Uterus (tissue), 2 donors: ENCODE results near the gene AKR7A2.
"Not testable (repeated sequence)": the region's sequence is repeated elsewhere in the genome, so short reads cannot be mapped to it uniquely, and the experiment has no call there.

Experiments
- CTCF ChIP-seq, 4 experiments: fragments of 200-600 bp in 2 of 4; fragments of 450-650 bp in 2 of 4; sonication (generic) in 2 of 4; IDR thresholded peaks; one replicate each; pipeline ENCODE4 v1.5.1; 2016 to 2019; ENCODE audit warnings: antibody characterized with exemption in 4 of 4, mild to moderate bottlenecking in 2 of 4, moderate library complexity in 1 of 4
- POLR2A ChIP-seq, 2 donors: fragments of 450-650 bp; IDR thresholded peaks; one replicate each; pipeline ENCODE4 v1.6.1; 2016; ENCODE audit warnings: antibody characterized with exemption in 2 of 2, mild to moderate bottlenecking in 1 of 2, moderate library complexity in 1 of 2

DNA sequence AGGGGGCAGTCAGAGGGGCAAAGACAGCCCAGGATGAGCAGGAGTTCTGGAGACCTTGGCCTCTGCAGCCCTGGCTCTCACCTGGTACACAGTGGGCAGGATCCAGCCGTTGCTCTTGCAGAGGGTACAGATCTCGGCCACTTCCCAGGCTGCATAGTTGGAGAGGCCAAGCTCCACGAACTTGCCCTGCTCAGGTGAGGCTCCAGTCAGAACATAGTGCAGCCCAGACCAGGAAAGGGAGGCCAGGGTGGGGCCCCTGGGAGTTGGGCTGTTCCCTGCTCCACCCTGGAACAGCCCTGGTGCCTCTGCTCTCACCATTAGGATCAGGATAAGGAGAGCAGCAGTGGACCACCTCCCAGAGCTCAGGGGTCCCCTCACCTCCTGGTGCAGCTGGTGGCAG, 26.1 kb downstream of the AKR7A2 start:
- TF ChIP-seq CTCF, POLR2A (IDR thresholded peaks at IDR 0.05): not testable (repeated sequence)
